ENCODE data around the gene RLN3.

DNA sequence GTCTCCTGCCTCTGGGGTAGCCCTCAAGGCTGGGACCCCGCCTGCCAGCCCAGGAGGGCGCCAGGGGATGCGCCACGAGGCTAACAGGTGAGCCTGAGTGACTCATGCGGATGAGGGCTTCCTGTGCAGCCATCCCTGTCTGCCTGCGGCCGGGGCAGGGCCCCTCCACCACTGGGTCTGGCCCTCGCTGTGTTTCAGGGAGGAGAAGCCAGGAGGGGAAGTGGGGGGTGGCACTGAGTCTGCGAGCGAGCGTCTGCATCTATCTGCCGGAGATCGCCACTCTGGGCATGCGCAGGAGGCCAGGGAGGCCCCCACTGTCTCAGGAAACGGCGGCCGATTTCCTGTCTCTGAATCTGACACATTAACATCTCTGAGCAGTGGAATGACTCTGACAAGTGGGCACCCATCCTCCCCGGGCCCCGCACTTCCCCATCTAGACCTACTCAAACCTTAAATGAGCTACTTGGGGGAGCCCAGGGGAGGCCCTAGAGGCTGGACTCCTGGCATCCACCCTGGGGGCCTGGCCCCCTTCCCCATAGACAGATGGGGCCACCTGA, 41.5 kb upstream of the RLN3 start:
- TF ChIP-seq POLR2A (IDR thresholded peaks at IDR 0.05) = no peak
- TF ChIP-seq CTCF (IDR thresholded peaks at IDR 0.05) = no peak

All from breast epithelium (tissue), 3 donors.